GM23248 (cell line): ENCODE measurements around the gene DGKH.

Source experiments
- EZH2 ChIP-seq: fragments of 200-600 bp; sonication (generic); IDR thresholded peaks from 2 replicates; pipeline ENCODE4 v1.6.1; 2018; ENCODE audit warnings: antibody characterized with exemption, mild to moderate bottlenecking; ENCODE audit not compliant: insufficient read depth, poor library complexity, severe bottlenecking
- EZH2phosphoT487 ChIP-seq: fragments of 200-600 bp; sonication (generic); IDR thresholded peaks from 2 replicates; pipeline ENCODE4 v1.6.1; 2018; ENCODE audit warnings: antibody characterized with exemption, moderate library complexity, mild to moderate bottlenecking, low read depth; ENCODE audit not compliant: insufficient read depth

DNA sequence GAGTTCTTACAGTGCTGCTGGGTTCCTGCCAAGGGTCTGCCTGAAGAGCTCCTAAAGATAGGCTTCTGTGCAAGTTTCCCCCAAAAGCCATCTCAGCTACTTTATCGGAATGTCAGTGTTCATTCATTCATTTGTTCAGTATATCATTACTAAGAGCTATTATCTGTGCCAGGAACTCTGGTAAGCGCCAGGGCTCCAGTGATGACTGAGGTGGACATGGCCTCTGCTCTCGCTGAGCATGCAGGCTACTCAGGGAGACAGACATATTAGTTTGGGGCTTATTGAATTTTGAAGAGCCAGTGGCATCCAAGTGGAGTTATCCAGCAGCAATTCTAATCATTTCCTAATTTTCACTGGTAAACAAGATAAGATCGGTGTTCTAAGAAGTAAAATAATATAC lies 65.8 kb downstream of the DGKH start:
- no peak for TF ChIP-seq EZH2
- no peak for TF ChIP-seq EZH2phosphoT487
